ENCODE measurements around the gene FBLN1. TPM values are rescaled to one million over a fixed set of nuclear protein-coding genes. Genes with fewer than 3 reads are reported as not detected.
A peak's percentile ranks its signal among the peaks of the same experiment; 100 is the strongest.

FBLN1 gene
- total RNA-seq, 2 donors from 2014 or later = 125 to 144 TPM

DNA sequence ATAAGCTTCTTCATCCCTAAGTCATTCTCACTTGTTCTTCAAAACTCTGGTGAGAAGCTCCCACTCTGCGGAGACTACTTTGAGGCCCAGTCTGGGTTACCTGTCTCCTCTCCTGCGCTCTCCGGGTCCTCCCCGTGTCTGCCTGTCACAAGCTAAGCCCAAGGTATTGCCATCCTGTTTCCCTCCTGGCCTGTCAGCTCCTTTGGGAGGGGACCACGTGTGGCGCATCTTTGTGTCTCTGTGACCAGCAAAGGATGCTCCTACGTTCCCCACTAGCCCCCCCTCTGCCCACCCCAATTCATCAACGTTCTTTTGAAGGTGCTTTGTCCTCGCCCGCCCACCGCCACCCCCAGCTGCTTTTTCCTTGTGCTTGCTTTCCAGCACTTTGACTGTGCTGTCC is 31.8 kb upstream of the FBLN1 start:
- Histone ChIP-seq H3K36me3 (no peaks in the 10 kb centered on the region), H3K27ac (peak overlapping the region; percentile 44 to 53), H3K9me3 (no peaks in the 10 kb centered on the region), H3K4me3 (no peak overlapping the region), H3K4me1 (replicated peaks) (no peaks in the 10 kb centered on the region), H3K27me3 (replicated peaks; ENCODE audit: insufficient read depth) (no peaks in the 10 kb centered on the region)
- intact Hi-C loops (cut with DNase I) = no loop called here
- 66% methylated on average over 11 of the region's 11 CpGs for WGBS
- TF ChIP-seq POLR2AphosphoS5 (IDR thresholded peaks at IDR 0.05) = no peak
- TF ChIP-seq, protein P1, sequence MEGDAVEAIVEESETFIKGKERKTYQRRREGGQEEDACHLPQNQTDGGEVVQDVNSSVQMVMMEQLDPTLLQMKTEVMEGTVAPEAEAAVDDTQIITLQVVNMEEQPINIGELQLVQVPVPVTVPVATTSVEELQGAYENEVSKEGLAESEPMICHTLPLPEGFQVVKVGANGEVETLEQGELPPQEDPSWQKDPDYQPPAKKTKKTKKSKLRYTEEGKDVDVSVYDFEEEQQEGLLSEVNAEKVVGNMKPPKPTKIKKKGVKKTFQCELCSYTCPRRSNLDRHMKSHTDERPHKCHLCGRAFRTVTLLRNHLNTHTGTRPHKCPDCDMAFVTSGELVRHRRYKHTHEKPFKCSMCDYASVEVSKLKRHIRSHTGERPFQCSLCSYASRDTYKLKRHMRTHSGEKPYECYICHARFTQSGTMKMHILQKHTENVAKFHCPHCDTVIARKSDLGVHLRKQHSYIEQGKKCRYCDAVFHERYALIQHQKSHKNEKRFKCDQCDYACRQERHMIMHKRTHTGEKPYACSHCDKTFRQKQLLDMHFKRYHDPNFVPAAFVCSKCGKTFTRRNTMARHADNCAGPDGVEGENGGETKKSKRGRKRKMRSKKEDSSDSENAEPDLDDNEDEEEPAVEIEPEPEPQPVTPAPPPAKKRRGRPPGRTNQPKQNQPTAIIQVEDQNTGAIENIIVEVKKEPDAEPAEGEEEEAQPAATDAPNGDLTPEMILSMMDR (IDR thresholded peaks at IDR 0.05) = no peak
- TF ChIP-seq POLR2A (IDR thresholded peaks at IDR 0.05) = no peak
- no peak for DNase-seq (ENCODE audit: low spot score)

DNA sequence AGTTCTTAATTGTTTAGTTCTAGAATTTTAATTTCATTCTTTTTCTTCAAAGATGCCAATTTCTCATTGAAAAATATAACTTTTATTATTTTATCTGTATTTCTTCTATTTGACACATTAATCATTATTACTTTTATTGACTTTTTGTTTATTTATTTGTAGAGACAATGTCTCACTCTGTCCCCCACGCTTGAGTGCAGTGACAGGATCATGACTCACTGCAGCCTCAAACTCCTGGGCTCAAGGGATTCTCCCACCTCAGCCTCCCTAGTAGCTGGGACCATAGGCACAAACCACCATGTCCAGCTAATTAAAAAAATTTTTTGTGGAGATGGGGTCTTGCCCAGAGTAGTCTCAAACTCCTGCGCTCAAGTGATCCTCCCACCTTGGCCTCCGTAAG is 30.3 kb upstream of the FBLN1 start:
- H3K27ac ChIP-seq = no peak overlapping the region
- intact Hi-C loops (cut with DNase I) = no loop called here
- no peaks in the 10 kb centered on the region for H3K27me3 ChIP-seq (replicated peaks; ENCODE audit: insufficient read depth)
- H3K36me3 ChIP-seq = no peaks in the 10 kb centered on the region
- H3K4me1 ChIP-seq (replicated peaks) = no peaks in the 10 kb centered on the region
- no peak overlapping the region for H3K4me3 ChIP-seq
- no peak for TF ChIP-seq POLR2AphosphoS5 (IDR thresholded peaks at IDR 0.05)
- TF ChIP-seq POLR2A (IDR thresholded peaks at IDR 0.05) = no peak
- TF ChIP-seq, protein P1 (IDR thresholded peaks at IDR 0.05) = no peak
- no peak for DNase-seq (ENCODE audit: low spot score)
- 92% methylated on average over 3 of the region's 3 CpGs for WGBS
- H3K9me3 ChIP-seq = no peaks in the 10 kb centered on the region

DNA sequence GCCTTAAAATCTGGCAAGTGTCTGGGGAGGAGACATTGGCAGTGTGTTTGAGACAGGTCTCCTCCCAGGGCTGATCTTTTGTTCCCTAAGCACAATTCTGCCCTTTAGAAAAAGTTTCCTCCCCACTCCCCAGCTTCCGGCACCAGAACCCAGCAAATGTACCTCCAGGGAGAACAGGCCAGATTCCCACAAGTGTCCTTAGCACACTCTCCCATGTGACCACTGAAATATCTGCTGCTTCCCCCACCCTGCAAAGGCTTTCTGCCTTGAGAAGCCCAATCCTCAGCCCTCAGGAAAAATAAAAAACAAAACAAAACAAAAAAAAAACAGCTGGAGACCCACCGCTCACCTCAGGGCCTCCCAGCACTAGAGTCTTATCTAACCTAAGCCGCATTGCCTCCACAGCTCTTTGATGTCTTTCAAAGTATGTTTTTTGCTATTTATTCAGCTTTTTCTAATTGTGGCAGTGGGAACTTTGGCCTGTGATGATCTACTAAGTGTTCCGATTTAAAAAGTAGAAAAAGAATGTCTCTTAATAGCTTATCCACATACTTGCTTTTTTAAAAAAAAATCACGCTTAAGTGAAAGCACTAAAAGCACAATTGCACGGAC is 29.0 kb upstream of the FBLN1 start:
- no peaks in the 10 kb centered on the region for H3K36me3 ChIP-seq
- no peak overlapping the region for H3K4me3 ChIP-seq
- no peaks in the 10 kb centered on the region for H3K9me3 ChIP-seq
- TF ChIP-seq, protein P1 (IDR thresholded peaks at IDR 0.05) = no peak
- no peak for TF ChIP-seq POLR2A (IDR thresholded peaks at IDR 0.05)
- no peak for TF ChIP-seq POLR2AphosphoS5 (IDR thresholded peaks at IDR 0.05)
- H3K27me3 ChIP-seq (replicated peaks; ENCODE audit: insufficient read depth) = no peaks in the 10 kb centered on the region
- intact Hi-C loops (cut with DNase I) = no loop called here
- H3K27ac ChIP-seq = peak overlapping the region; percentile 1 to 11
- no peak for DNase-seq (ENCODE audit: low spot score)
- WGBS = 72% methylated on average over 6 of the region's 6 CpGs
- H3K4me1 ChIP-seq (replicated peaks) = no peaks in the 10 kb centered on the region

DNA sequence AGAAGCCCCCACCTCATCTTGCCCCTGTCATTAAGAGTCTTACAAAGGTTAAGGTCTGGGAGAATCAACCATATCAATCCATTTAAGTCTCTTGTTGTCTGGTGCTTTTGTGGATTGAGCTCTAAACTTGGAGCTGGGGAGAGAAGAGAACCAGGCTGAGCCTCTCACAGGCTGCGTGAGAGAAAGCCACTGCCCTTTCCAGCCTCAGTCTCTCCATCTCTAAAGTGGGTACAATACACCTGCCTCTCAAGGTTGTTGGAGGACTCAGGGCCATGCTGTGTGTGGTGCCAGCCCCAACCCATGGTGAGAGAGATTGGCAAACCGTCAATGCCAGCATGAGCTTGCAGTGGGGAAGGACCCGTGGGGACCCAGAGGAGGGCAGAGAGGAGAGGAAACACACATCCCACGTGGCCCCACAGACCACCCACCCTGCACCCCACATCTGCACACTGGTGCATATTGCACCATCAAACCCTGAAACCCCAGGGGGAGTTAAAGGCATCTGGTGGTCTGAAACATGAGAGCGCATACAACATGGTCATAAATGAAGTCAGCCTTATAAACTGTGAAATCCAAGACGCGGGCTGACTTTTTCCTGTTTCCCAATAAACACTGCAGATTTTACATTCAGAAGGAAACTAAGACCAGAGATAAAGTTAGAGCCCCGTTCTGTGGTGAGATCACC is 27.5 kb upstream of the FBLN1 start:
- WGBS = 52% methylated on average over 8 of the region's 8 CpGs
- intact Hi-C loops (cut with DNase I) = no loop called here
- Histone ChIP-seq H3K9me3 (no peaks in the 10 kb centered on the region), H3K27ac (no peak overlapping the region), H3K27me3 (replicated peaks; ENCODE audit: insufficient read depth) (no peaks in the 10 kb centered on the region), H3K4me3 (no peak overlapping the region), H3K4me1 (replicated peaks) (no peaks in the 10 kb centered on the region), H3K36me3 (no peaks in the 10 kb centered on the region)
- TF ChIP-seq POLR2A (IDR thresholded peaks at IDR 0.05) = no peak
- TF ChIP-seq POLR2AphosphoS5 (IDR thresholded peaks at IDR 0.05) = no peak
- TF ChIP-seq, protein P1 (IDR thresholded peaks at IDR 0.05) = no peak
- no peak for DNase-seq (ENCODE audit: low spot score)
